Mesendoderm (in vitro differentiated cells): ENCODE data around the gene RXFP4.
A peak's percentile ranks its signal among the peaks of the same experiment; 100 is the strongest.

Experiments
- DNase-seq: peaks from one replicate; pipeline ENCODE4 v3.0.0; 2013
- H2AK5ac ChIP-seq: 2 replicates; pipeline ENCODE4 v1.6.1; 2013; ENCODE audit warnings: low read length, inconsistent platforms
- H2BK120ac ChIP-seq: 2 replicates; pipeline ENCODE4 v1.6.1; 2013; ENCODE audit warnings: low read depth, mild to moderate bottlenecking, low read length, moderate library complexity, mixed read lengths
- H2BK15ac ChIP-seq: replicated peaks from 2 replicates; pipeline ENCODE4 v1.6.1; 2013; ENCODE audit warnings: low read depth, mild to moderate bottlenecking, moderate library complexity
- H2BK5ac ChIP-seq: 2 replicates; pipeline ENCODE4 v1.6.1; 2013; ENCODE audit warnings: low read length, inconsistent platforms
- H3K18ac ChIP-seq: 2 replicates; pipeline ENCODE4 v1.6.1; 2013; ENCODE audit warnings: mild to moderate bottlenecking, low read length, mixed read lengths
- H3K23ac ChIP-seq: one replicate; pipeline ENCODE4 v1.6.1; 2013; ENCODE audit warnings: low read length
- H3K27ac ChIP-seq: 2 replicates; pipeline ENCODE4 v1.5.1; 2013; ENCODE audit warnings: low read depth, mild to moderate bottlenecking, inconsistent platforms, low read length, moderate library complexity
- H3K27me3 ChIP-seq: 2 replicates; pipeline ENCODE4 v1.6.1; 2013; ENCODE audit warnings: low read length, control low read depth, mild to moderate bottlenecking, inconsistent platforms; ENCODE audit not compliant: insufficient read depth, poor library complexity
- H3K36me3 ChIP-seq: 2 replicates; pipeline ENCODE4 v1.6.1; 2013; ENCODE audit warnings: low read length, inconsistent platforms; ENCODE audit not compliant: control insufficient read depth, insufficient read depth
- H3K4ac ChIP-seq: one replicate; pipeline ENCODE4 v1.6.1; 2013; ENCODE audit warnings: low read depth, mild to moderate bottlenecking, low read length, moderate library complexity
- H3K4me1 ChIP-seq: 2 replicates; pipeline ENCODE4 v1.6.1; 2013; ENCODE audit warnings: low read depth, low read length, inconsistent platforms; ENCODE audit not compliant: control insufficient read depth
- H3K4me2 ChIP-seq: 2 replicates; pipeline ENCODE4 v1.6.1; 2013; ENCODE audit warnings: low read length
- H3K4me3 ChIP-seq: 2 replicates; pipeline ENCODE4 v1.5.1; 2013; ENCODE audit warnings: mild to moderate bottlenecking, low read length
- H3K56ac ChIP-seq: one replicate; pipeline ENCODE4 v1.6.1; 2013; ENCODE audit warnings: low read length
- H3K79me1 ChIP-seq: 2 replicates; pipeline ENCODE4 v1.6.1; 2013; ENCODE audit warnings: low read length, inconsistent platforms
- H3K79me2 ChIP-seq: 2 replicates; pipeline ENCODE4 v1.6.1; 2013; ENCODE audit warnings: mild to moderate bottlenecking, low read length; ENCODE audit not compliant: control insufficient read depth, insufficient read depth
- H3K9ac ChIP-seq: 2 replicates; pipeline ENCODE4 v1.6.1; 2013; ENCODE audit warnings: low read length, inconsistent platforms
- H4K5ac ChIP-seq: one replicate; pipeline ENCODE4 v1.6.1; 2013; ENCODE audit warnings: low read length
- H4K8ac ChIP-seq: one replicate; pipeline ENCODE4 v1.6.1; 2013; ENCODE audit warnings: low read depth, mild to moderate bottlenecking, control low read depth, low read length, moderate library complexity
- WGBS: extraction: QIAGEN DNeasy Blood & Tissue Kit; methylation state at CpG from one replicate; pipeline ENCODE4 v1.1.7; 2013; ENCODE audit warnings: low lambda C conversion rate, missing lambda C conversion rate; ENCODE audit not compliant: insufficient coverage; ENCODE audit errors: extremely low coverage; 5-methylcytosine and 5-hydroxymethylcytosine counted together

Gene RXFP4

DNA sequence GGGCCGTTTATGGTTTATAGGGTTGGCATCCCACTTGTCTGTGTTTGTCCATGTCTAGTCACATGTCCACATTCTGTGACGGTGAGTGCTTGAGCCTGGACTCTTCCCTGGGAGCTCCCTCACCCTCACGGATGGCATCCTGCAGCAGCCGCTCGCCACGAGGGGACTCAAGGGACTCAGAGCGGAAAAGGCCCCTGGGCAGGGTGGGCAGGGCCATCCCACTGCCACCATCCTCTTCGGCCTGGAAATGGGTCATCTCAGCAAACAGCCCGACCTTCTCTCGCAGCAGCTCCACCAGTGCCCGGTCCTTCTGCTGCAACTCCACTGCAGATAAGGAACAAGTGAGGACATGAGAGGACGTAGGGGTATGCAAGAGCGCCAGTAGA lies 11.1 kb downstream of the RXFP4 start:
- H3K79me2 ChIP-seq: no peaks in the 10 kb centered on the region
- H3K56ac ChIP-seq: no peak overlapping the region
- H2AK5ac ChIP-seq: no peak overlapping the region
- no peak overlapping the region for H4K5ac ChIP-seq
- no peak overlapping the region for H2BK15ac ChIP-seq
- H3K18ac ChIP-seq: no peak overlapping the region
- no peak overlapping the region for H3K4ac ChIP-seq
- no peak overlapping the region for H3K4me2 ChIP-seq
- H3K36me3 ChIP-seq: peaks cover 25% of the 10 kb centered on the region
- H3K23ac ChIP-seq: no peak overlapping the region
- no peak overlapping the region for H2BK120ac ChIP-seq
- no peak overlapping the region for H4K8ac ChIP-seq
- no peak overlapping the region for H2BK5ac ChIP-seq
- H3K27me3 ChIP-seq: no peaks in the 10 kb centered on the region
- H3K4me1 ChIP-seq: no peaks in the 10 kb centered on the region
- DNase-seq: no peak
- no peak overlapping the region for H3K4me3 ChIP-seq
- H3K9ac ChIP-seq: no peak overlapping the region
- no CpG with 5 or more reads among the region's 13 CpGs for WGBS
- no peak overlapping the region for H3K27ac ChIP-seq
- H3K79me1 ChIP-seq: no peaks in the 10 kb centered on the region

DNA sequence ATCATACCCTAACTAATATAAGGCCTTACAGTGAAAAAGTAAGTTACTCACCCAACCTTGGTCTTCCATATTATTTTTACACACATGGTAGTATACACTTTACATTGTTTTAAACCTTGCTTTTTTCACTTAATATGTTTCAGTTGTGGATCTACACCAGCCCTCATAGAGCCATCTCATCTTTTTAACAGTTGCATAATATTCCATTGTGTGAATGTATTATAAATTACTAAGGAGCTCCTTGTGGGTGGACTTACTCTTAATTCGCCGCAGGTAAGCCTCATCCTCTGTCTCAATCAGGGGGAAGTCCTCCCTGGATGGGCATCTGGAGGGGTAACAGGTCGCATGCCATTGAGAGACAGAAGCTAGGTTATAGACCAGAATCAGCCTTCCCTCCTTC lies 13.2 kb downstream of the RXFP4 start:
- no peak overlapping the region for H2BK5ac ChIP-seq
- no peak overlapping the region for H3K4ac ChIP-seq
- H3K4me3 ChIP-seq: no peak overlapping the region
- no peaks in the 10 kb centered on the region for H3K27me3 ChIP-seq
- H3K4me2 ChIP-seq: no peak overlapping the region
- H3K56ac ChIP-seq: no peak overlapping the region
- H3K9ac ChIP-seq: no peak overlapping the region
- no peak overlapping the region for H3K18ac ChIP-seq
- no peak overlapping the region for H4K8ac ChIP-seq
- H3K36me3 ChIP-seq: peaks cover 30% of the 10 kb centered on the region
- no peak overlapping the region for H2AK5ac ChIP-seq
- H2BK120ac ChIP-seq: no peak overlapping the region
- no peak overlapping the region for H3K23ac ChIP-seq
- H4K5ac ChIP-seq: no peak overlapping the region
- no peaks in the 10 kb centered on the region for H3K4me1 ChIP-seq
- no peak overlapping the region for H3K27ac ChIP-seq
- WGBS: no CpG with 5 or more reads among the region's 3 CpGs
- H2BK15ac ChIP-seq: no peak overlapping the region
- H3K79me2 ChIP-seq: no peaks in the 10 kb centered on the region
- no peaks in the 10 kb centered on the region for H3K79me1 ChIP-seq
- DNase-seq: no peak

DNA sequence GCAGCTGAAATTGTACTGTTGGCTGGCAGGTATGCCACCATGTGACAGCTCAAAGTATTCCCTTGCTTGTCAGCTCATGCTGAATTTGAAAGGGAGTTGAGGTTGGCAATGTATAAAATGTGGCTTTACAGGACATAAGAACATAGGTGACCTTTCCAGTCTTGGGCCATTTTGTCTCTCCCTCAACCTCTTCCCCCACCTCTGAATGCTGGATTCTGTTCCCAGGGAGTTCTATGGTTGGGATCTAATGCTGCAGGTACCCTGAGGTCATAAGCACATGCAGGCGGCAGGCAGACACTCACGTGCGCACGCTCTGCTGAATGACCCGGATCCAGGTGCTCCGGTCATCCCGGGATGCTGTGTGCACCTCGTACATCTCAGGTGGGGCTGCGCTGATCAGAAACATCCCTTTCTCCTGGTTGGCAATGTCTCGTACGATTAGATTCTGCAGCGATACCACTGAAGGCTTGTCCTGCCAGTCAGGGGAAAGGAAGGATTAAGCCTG lies 16.0 kb downstream of the RXFP4 start:
- Histone ChIP-seq H3K9ac (no peak overlapping the region), H3K18ac (no peak overlapping the region), H2AK5ac (no peak overlapping the region), H3K36me3 (peaks cover 24% of the 10 kb centered on the region), H3K56ac (no peak overlapping the region), H2BK15ac (no peak overlapping the region), H3K79me1 (no peaks in the 10 kb centered on the region), H3K27me3 (no peaks in the 10 kb centered on the region), H4K5ac (no peak overlapping the region), H3K4ac (no peak overlapping the region), H4K8ac (no peak overlapping the region), H3K23ac (no peak overlapping the region), H3K79me2 (no peaks in the 10 kb centered on the region), H3K4me2 (no peak overlapping the region), H3K4me1 (no peaks in the 10 kb centered on the region), H2BK120ac (no peak overlapping the region), H3K27ac (no peak overlapping the region), H3K4me3 (no peak overlapping the region), H2BK5ac (no peak overlapping the region)
- no peak for DNase-seq
- no CpG with 5 or more reads among the region's 12 CpGs for WGBS

DNA sequence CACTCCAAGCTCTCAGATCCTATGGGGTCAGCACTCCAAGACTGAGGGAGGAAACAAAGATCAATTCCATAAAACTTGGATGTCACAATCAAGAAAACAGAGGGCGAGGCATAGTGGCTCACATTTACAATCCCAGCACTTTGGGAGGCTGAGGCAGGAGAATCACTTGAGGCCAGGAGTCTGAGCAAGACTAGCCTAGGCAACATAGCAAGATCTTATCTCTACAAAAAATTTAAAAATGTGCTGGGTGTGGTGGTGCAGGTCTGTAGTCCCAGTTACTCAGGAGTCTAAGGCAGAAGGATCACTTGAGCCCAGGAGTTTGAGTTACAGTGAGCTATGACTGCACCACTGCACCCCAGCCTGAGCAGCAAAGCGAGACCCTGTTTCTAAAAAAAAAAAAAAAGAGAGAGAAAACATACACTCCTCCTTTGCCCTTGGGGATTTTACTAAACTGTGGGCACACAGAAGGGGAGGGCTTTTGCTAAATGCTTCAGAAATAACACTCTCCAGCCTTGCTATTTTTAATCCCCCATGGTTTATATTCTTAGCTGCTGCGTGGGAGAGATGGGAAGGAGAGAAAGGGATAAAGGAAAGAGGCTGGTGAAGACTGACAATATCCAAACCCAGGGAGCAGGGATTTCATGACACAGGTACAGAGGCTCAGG lies 18.8 kb downstream of the RXFP4 start:
- no peaks in the 10 kb centered on the region for H3K4me1 ChIP-seq
- H2AK5ac ChIP-seq: no peak overlapping the region
- no peak overlapping the region for H3K18ac ChIP-seq
- H3K23ac ChIP-seq: no peak overlapping the region
- H4K8ac ChIP-seq: no peak overlapping the region
- no peak overlapping the region for H3K4me2 ChIP-seq
- H3K79me2 ChIP-seq: no peaks in the 10 kb centered on the region
- peaks cover 30% of the 10 kb centered on the region for H3K36me3 ChIP-seq
- H2BK15ac ChIP-seq: no peak overlapping the region
- H4K5ac ChIP-seq: no peak overlapping the region
- no CpG with 5 or more reads among the region's 3 CpGs for WGBS
- no peak overlapping the region for H3K4me3 ChIP-seq
- no peak overlapping the region for H3K9ac ChIP-seq
- no peak overlapping the region for H3K27ac ChIP-seq
- H3K56ac ChIP-seq: no peak overlapping the region
- no peak overlapping the region for H2BK120ac ChIP-seq
- DNase-seq: no peak
- H3K4ac ChIP-seq: no peak overlapping the region
- no peak overlapping the region for H2BK5ac ChIP-seq
- peaks cover 1% of the 10 kb centered on the region for H3K79me1 ChIP-seq
- no peaks in the 10 kb centered on the region for H3K27me3 ChIP-seq

DNA sequence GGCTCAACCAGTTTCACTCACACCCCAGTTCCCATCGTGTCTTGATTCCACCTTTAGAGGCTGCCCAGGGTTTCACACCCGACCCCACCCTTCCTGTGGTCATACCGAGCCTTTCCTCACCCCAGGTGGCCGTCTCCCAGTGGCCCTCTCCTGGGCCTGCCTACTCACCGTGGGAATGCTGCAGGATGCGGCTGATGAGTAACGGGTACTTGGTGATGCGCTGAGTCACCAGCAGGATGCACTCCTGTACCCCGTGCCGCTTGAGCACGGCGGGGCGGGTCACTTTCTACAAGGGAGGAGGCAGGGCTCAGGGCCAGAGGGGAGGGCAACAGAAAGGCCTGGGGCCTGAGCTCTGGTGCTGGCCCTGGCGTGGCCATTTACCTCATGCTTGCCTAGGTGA lies 20.5 kb downstream of the RXFP4 start:
- Histone ChIP-seq H3K9ac (no peak overlapping the region), H3K79me1 (peaks cover 7% of the 10 kb centered on the region), H2AK5ac (no peak overlapping the region), H2BK15ac (no peak overlapping the region), H2BK120ac (no peak overlapping the region), H2BK5ac (no peak overlapping the region), H3K4me3 (no peak overlapping the region), H3K27ac (no peak overlapping the region), H3K56ac (no peak overlapping the region), H3K23ac (peak overlapping the region; percentile 24), H3K18ac (no peak overlapping the region), H4K8ac (no peak overlapping the region), H4K5ac (no peak overlapping the region), H3K36me3 (peaks cover 33% of the 10 kb centered on the region), H3K4ac (no peak overlapping the region), H3K4me1 (no peaks in the 10 kb centered on the region), H3K79me2 (no peaks in the 10 kb centered on the region), H3K27me3 (no peaks in the 10 kb centered on the region), H3K4me2 (no peak overlapping the region)
- DNase-seq: peak; percentile 82
- no CpG with 5 or more reads among the region's 14 CpGs for WGBS
